ENCODE data around the gene ZMYND19.
"Not testable (repeated sequence)": the region's sequence is repeated elsewhere in the genome, so short reads cannot be mapped to it uniquely, and the experiment has no call there.

DNA sequence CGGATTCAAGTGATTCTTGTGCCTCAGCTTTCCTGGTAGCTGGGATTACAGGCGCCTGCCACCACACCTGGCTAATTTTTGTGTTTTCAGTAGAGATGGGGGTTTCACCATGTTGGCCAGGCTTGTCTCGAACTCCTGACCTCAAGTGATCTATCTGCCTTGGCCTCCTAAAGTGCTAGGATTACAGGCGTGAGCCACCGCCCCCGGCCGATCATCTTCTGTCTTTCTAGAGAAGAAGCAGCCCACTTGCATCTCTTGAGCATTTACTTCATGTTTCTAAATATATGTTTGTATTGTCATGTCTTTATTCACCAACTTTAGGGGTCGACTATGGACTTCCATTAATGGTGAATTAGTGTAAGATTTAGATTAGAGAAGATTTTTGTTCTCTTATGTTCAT lies 31.9 kb upstream of the ZMYND19 start:
- TF ChIP-seq, protein P1, sequence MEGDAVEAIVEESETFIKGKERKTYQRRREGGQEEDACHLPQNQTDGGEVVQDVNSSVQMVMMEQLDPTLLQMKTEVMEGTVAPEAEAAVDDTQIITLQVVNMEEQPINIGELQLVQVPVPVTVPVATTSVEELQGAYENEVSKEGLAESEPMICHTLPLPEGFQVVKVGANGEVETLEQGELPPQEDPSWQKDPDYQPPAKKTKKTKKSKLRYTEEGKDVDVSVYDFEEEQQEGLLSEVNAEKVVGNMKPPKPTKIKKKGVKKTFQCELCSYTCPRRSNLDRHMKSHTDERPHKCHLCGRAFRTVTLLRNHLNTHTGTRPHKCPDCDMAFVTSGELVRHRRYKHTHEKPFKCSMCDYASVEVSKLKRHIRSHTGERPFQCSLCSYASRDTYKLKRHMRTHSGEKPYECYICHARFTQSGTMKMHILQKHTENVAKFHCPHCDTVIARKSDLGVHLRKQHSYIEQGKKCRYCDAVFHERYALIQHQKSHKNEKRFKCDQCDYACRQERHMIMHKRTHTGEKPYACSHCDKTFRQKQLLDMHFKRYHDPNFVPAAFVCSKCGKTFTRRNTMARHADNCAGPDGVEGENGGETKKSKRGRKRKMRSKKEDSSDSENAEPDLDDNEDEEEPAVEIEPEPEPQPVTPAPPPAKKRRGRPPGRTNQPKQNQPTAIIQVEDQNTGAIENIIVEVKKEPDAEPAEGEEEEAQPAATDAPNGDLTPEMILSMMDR (IDR thresholded peaks at IDR 0.05), result not testable (repeated sequence)
- TF ChIP-seq POLR2A (IDR thresholded peaks at IDR 0.05), result not testable (repeated sequence)

Measured in breast epithelium (tissue), 3 donors.